ENCODE measurements around the gene PLEKHO2. TPM values are rescaled to one million over a fixed set of nuclear protein-coding genes. Genes with fewer than 3 reads are reported as not detected.

PLEKHO2 gene
- total RNA-seq, 3 donors from 2014 or later: 9.3 to 14.2 (median 13.0) TPM

DNA sequence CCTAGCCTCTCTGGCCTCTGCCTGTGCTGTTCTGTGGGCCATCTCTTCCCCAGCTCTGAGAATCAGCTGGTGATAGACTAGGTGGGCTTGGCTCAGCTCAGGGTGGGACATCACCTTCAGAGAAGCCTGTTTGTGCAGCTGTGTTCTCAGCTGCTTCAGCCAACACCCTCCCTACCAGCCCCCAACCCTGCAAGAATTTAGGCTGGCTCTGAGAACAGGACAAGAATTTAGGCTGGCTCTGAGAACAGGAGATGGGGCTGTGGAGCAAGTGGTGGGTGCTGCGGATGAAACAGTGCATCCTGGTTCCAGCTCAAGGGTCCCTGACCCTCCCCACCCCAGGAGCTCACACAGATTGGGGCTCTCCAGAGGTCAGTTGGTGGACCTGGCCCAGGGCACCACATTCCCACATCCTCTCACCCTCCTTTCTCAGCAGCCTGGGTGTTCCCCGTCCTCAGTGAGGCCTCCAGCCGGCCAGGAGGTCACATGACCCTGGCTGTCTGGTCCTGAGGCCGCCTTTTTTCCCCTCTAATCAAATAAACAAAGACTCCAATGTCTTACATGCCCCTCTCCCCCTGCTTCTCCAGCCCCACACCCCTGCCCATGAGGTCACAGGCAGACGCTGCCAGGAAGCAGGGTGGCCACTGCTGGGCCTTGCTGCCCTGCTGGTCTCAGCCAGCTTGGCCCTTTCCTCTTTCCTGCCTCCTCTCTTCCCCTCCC lies 14.9 kb downstream of the PLEKHO2 start:
- H3K4me1 Mint-ChIP-seq (ENCODE audit: low read depth): peaks cover 54% of the 10 kb centered on the region
- no peak for DNase-seq
- no peak overlapping the region for H3K4me3 Mint-ChIP-seq
- ATAC-seq: no peak
- H3K27me3 Mint-ChIP-seq (ENCODE audit: low read depth): no peaks in the 10 kb centered on the region
- no peaks in the 10 kb centered on the region for H3K9me3 Mint-ChIP-seq
- peaks cover 10% of the 10 kb centered on the region for H3K36me3 Mint-ChIP-seq (ENCODE audit: insufficient read depth)

DNA sequence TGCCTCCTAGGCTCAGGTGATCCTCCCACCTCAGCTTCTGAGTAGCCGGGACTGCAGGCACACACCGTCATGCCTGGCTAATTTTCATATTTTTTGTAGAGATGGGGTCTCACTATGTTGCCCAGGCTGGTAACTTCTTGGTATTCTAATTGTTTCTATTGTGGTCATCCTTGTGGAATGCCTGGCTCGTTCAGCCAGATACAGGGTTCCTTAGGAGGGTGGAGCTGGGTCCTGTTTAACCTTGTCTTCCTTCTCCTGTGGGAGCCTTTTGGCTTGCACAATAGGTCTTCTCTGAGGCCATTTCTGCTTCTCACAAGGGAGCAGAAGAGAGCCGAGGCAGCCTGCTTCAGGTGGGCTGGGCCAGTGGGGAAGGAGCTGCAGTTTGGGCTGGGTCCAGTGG lies 15.7 kb downstream of the PLEKHO2 start:
- peaks cover 48% of the 10 kb centered on the region for H3K4me1 Mint-ChIP-seq (ENCODE audit: low read depth)
- ATAC-seq (no peak), DNase-seq (no peak)
- peaks cover 10% of the 10 kb centered on the region for H3K36me3 Mint-ChIP-seq (ENCODE audit: insufficient read depth)
- H3K27me3 Mint-ChIP-seq (ENCODE audit: low read depth): no peaks in the 10 kb centered on the region
- H3K9me3 Mint-ChIP-seq: no peaks in the 10 kb centered on the region
- H3K4me3 Mint-ChIP-seq: no peak overlapping the region

DNA sequence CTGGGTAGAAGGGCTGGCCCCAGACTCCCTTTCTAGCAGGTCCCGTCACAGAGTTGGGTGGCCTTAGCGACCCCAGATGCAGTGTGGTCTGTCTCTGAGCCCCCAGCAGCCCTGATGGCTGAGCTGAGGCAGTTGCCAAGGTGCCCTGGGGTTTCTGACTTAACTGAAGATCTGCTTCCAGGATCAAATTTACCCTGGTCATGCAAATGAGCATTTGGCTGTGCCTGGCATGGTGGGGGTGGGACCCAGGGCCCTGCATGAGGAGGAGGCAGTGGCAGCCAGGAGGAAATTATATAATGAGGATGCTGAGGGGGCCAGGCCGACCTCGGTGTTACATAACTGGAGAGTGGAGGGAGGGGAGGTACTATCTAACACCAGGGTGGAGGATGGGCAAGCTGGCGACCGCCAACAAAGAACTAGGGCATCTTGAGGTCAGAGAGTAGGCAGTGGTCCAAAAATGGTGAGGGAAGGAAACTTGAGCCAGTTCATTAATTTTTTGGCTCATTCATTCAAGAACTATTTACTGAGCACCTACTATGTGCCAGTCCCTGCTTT lies 16.4 kb downstream of the PLEKHO2 start:
- no peaks in the 10 kb centered on the region for H3K27me3 Mint-ChIP-seq (ENCODE audit: low read depth)
- peaks cover 48% of the 10 kb centered on the region for H3K4me1 Mint-ChIP-seq (ENCODE audit: low read depth)
- DNase-seq: no peak
- no peak for ATAC-seq
- no peaks in the 10 kb centered on the region for H3K9me3 Mint-ChIP-seq
- peaks cover 10% of the 10 kb centered on the region for H3K36me3 Mint-ChIP-seq (ENCODE audit: insufficient read depth)
- no peak overlapping the region for H3K4me3 Mint-ChIP-seq

DNA sequence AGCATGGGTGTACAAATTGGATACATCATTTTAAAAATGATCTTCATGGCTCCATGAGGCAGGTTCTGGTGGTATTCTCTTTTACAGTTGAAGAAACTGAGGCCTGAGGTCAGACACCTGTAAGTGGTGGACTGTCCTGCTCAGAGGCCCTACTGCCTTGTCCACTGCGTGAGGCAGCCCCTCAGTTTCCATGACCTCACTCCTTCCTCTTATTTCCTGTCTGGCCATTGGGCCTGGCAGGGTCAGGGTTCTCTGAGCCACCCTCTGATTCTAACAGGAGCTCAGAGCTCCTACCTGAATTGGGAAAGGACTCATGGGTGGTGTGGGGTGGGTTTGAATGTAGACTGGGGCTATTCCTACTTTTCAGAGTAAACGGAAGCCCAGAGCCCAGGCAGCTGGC lies 17.5 kb downstream of the PLEKHO2 start:
- no peak for ATAC-seq
- Mint-ChIP-seq H3K36me3 (ENCODE audit: insufficient read depth) (peaks cover 14% of the 10 kb centered on the region), H3K9me3 (no peaks in the 10 kb centered on the region), H3K4me1 (ENCODE audit: low read depth) (peaks cover 41% of the 10 kb centered on the region), H3K4me3 (no peak overlapping the region), H3K27me3 (ENCODE audit: low read depth) (no peaks in the 10 kb centered on the region)
- DNase-seq: no peak

DNA sequence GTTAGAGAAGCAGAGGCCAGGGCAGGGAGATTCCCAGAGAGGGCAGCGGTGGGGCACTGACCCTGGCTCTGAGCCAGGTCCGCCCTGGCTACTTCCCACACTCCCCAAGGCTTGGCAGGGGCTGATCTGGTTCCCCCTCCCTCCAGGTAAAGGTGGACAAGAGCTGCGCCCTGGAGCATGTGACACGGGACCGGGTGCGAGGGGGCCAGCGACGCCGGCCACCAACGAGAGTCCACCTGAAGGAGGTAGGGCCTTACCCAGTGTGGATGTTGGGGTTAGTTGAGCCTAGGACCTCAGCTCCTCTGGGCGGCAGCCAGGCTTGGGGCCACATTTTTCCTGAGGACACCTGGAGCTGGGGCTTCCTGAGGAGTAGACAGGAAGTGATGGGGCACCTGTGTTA lies 19.6 kb downstream of the PLEKHO2 start:
- Mint-ChIP-seq H3K4me3 (no peak overlapping the region), H3K36me3 (ENCODE audit: insufficient read depth) (peaks cover 15% of the 10 kb centered on the region), H3K27me3 (ENCODE audit: low read depth) (no peaks in the 10 kb centered on the region), H3K9me3 (no peaks in the 10 kb centered on the region), H3K4me1 (ENCODE audit: low read depth) (peaks cover 24% of the 10 kb centered on the region)
- ATAC-seq (no peak), DNase-seq (no peak)

DNA sequence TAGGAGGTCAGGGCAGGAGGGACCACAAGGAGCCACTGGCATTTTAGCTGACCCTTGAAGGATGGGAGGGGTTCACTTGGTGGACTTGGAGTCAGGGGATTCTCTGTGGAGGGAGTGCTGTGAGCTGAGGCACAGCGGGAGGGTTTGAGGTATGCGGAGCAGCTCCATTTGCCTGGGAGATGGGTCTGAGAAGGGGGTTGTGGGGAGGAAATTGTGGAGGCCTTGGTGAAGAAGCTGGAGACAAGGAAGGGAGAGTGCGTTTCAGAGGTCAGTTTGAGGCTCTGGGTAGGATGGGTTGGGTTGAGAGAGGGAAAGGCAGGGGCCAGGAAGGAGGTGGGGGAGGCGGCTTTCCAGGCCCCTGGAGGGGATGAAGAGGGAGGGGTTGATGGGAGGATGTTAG lies 20.2 kb downstream of the PLEKHO2 start:
- Mint-ChIP-seq H3K9me3 (no peaks in the 10 kb centered on the region), H3K36me3 (ENCODE audit: insufficient read depth) (peaks cover 15% of the 10 kb centered on the region), H3K4me1 (ENCODE audit: low read depth) (peaks cover 18% of the 10 kb centered on the region), H3K27me3 (ENCODE audit: low read depth) (no peaks in the 10 kb centered on the region), H3K4me3 (no peak overlapping the region)
- ATAC-seq (no peak), DNase-seq (no peak)

DNA sequence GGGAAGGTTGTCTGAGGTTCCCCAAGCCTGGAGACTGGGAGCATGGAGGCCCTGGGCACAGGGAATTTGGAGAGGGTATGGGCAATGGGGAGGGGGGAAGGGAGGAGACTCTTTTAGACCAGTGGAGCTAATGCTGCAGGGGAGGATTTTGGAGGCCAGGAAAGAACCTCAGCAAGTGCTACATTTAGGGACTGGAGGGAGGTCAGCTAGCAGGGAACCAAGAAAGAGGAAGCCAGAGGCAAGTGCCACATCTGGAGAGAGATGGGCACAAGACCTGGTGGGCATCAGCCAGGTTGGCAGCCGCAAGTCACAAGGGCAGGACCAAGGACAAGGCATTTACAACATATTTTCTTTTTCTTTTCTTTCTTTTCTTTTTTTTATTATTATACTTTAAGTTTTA lies 20.7 kb downstream of the PLEKHO2 start:
- Mint-ChIP-seq H3K36me3 (ENCODE audit: insufficient read depth) (peaks cover 15% of the 10 kb centered on the region), H3K27me3 (ENCODE audit: low read depth) (no peaks in the 10 kb centered on the region), H3K4me1 (ENCODE audit: low read depth) (peaks cover 13% of the 10 kb centered on the region), H3K9me3 (no peaks in the 10 kb centered on the region), H3K4me3 (no peak overlapping the region)
- DNase-seq (no peak), ATAC-seq (no peak)

DNA sequence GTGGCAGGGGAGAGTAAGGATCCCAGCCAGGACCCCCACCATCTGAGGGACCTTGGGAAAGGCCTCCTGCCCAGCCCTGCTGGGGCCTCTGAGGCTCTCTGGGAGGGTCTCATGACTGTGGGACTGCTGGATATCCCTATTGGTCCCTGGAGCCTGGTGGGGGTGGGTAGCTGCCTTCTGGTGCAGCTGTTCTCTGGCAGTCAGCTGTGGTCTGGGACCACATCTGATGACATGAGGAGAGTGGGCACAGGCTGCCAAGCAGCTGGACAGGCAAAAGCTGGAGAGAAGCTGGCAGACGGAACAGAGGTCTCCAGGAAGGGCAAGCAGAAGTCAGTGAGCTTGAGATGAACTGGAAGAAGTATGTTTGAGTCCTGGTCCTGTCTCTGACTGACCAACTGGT lies 22.4 kb downstream of the PLEKHO2 start:
- H3K4me1 Mint-ChIP-seq (ENCODE audit: low read depth): no peaks in the 10 kb centered on the region
- DNase-seq (no peak), ATAC-seq (no peak)
- no peak overlapping the region for H3K4me3 Mint-ChIP-seq
- no peaks in the 10 kb centered on the region for H3K9me3 Mint-ChIP-seq
- peaks cover 12% of the 10 kb centered on the region for H3K36me3 Mint-ChIP-seq (ENCODE audit: insufficient read depth)
- H3K27me3 Mint-ChIP-seq (ENCODE audit: low read depth): no peaks in the 10 kb centered on the region

DNA sequence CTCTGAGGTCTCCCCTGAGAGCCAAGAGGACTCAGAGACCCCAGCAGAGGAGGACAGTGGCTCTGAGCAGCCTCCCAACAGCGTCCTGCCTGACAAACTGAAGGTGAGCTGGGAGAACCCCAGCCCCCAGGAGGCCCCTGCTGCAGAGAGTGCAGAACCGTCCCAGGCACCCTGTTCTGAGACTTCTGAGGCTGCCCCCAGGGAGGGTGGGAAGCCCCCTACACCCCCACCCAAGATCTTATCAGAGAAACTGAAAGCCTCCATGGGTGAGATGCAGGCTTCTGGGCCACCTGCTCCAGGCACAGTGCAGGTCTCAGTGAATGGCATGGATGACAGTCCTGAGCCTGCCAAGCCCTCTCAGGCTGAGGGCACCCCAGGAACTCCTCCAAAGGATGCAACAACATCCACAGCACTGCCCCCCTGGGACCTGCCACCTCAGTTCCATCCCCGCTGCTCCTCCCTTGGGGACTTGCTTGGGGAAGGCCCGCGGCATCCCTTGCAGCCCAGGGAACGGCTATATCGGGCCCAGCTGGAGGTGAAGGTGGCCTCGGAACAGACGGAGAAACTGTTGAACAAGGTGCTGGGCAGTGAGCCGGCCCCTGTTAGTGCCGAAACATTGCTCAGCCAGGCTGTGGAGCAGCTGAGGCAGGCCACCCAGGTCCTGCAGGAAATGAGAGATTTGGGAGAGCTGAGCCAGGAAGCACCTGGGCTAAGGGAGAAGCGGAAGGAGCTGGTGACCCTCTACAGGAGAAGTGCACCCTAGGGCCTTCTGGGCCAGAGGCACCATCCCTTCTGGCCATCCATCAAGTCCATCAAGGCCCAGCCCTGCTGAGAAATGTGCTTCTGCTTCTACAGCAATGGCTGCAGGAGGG lies 23.6 kb downstream of the PLEKHO2 start:
- H3K4me3 Mint-ChIP-seq: no peak overlapping the region
- H3K4me1 Mint-ChIP-seq (ENCODE audit: low read depth): no peaks in the 10 kb centered on the region
- no peak for DNase-seq
- H3K27me3 Mint-ChIP-seq (ENCODE audit: low read depth): no peaks in the 10 kb centered on the region
- no peak for ATAC-seq
- H3K9me3 Mint-ChIP-seq: no peaks in the 10 kb centered on the region
- peaks cover 17% of the 10 kb centered on the region for H3K36me3 Mint-ChIP-seq (ENCODE audit: insufficient read depth)

DNA sequence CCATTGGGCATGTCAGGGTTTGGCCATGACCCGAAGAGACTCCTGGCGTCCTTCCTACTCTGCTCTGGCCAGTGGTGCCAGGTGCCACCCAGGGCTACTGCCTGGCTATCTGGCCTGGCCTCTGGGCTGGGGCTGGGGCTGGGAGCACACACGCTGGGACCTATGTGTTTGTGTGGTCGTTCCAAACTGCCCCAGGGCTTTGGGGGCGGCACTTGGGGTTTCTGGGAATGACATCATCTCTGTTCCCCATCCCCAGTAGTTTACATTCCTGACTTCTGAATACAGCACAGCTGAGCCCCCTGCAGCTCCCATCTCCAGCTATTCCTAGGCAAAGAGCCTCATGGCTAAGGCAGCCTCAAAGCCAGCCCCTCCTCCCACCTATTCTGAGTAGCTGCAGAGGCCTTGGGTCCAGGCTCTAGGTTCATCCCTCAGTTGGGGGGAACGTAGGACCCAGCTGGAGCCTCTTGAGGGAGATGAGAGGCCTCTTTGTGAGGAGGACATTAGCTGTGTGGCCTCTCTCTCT lies 24.3 kb downstream of the PLEKHO2 start:
- Mint-ChIP-seq H3K9me3 (no peaks in the 10 kb centered on the region), H3K36me3 (ENCODE audit: insufficient read depth) (peaks cover 15% of the 10 kb centered on the region)
- no peak for DNase-seq

DNA sequence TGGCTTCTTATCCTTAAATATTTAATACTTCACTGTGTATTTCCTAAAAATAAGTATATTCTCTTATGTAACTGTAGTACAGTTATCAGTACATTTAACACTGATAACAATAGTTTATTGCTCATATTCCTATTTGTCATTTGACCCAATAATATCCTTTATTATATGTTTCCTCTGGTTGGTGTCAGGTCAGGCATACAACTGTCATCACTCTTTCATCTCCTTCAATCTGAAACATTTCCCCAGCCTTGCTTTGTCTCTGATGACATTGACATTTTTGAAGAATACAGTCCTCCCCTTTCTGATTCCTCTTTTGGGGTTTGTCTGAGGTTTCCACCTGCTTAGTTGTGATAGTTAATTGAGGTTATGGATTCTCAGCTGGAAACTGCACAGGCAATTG lies 27.8 kb downstream of the PLEKHO2 start:
- H3K9me3 Mint-ChIP-seq: no peaks in the 10 kb centered on the region
- H3K27me3 Mint-ChIP-seq (ENCODE audit: low read depth): no peaks in the 10 kb centered on the region
- peaks cover 7% of the 10 kb centered on the region for H3K4me1 Mint-ChIP-seq (ENCODE audit: low read depth)
- ATAC-seq: no peak
- H3K4me3 Mint-ChIP-seq: no peak overlapping the region
- peaks cover 6% of the 10 kb centered on the region for H3K36me3 Mint-ChIP-seq (ENCODE audit: insufficient read depth)
- no peak for DNase-seq

More for the DNA sequence above, 24.3 kb downstream of the PLEKHO2 start:
- Mint-ChIP-seq H3K27me3 (ENCODE audit: low read depth) (no peaks in the 10 kb centered on the region), H3K4me3 (no peak overlapping the region), H3K4me1 (ENCODE audit: low read depth) (no peaks in the 10 kb centered on the region)
- no peak for ATAC-seq

DNA sequence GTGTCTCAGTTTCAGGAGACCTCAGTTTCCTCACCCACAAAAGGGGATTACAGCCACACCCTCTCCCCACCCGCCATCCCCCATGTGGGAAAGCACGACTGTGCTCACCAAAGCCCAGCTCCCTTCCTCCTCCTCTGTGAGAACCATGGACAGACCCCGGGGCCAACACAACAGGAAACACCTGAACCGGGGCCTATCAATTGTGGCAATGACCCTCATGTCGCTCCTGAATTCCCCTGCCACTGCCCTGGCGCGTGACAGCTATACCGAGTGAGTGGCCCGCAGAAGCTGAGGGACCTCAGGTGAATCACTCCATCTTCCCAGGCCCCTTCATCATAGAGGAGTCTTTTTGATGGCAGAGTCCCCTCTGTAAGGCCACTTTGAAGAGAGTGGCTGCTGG lies 28.6 kb downstream of the PLEKHO2 start:
- H3K27me3 Mint-ChIP-seq (ENCODE audit: low read depth): no peaks in the 10 kb centered on the region
- DNase-seq (no peak), ATAC-seq (no peak)
- H3K4me3 Mint-ChIP-seq: no peak overlapping the region
- H3K36me3 Mint-ChIP-seq (ENCODE audit: insufficient read depth): peaks cover 5% of the 10 kb centered on the region
- H3K4me1 Mint-ChIP-seq (ENCODE audit: low read depth): peaks cover 7% of the 10 kb centered on the region
- H3K9me3 Mint-ChIP-seq: no peaks in the 10 kb centered on the region

DNA sequence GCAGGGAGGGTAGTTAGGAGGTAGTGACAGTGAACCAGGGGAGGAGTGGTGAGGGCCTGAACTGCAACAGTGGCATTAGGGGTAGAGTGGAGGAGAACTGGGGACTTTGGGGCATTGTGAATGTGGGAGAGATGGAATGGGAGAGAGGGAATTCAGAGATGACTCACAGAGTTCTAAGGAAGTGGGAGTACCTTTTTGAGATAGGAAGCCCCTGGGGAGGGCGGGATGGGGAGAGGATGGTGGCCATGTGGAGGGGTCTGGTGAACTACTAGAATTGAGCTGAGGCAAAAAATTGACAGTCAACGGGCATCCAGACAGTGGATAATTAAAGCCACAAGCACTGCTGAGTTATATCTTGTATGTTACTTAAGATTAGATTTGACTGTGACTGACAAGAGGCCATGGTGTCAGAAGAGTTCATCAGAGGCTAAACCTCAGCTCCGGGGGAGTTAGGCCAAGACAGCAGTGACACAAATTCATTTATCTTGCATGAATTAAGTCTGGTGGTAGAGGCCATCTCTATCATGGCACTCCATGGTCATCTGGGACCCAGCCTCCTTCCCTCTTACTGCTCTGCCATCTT lies 34.0 kb downstream of the PLEKHO2 start:
- Mint-ChIP-seq H3K4me3 (no peak overlapping the region), H3K27me3 (ENCODE audit: low read depth) (no peaks in the 10 kb centered on the region), H3K36me3 (ENCODE audit: insufficient read depth) (no peaks in the 10 kb centered on the region), H3K9me3 (no peaks in the 10 kb centered on the region), H3K4me1 (ENCODE audit: low read depth) (peaks cover 16% of the 10 kb centered on the region)
- no peak for ATAC-seq
- no peak for DNase-seq

DNA sequence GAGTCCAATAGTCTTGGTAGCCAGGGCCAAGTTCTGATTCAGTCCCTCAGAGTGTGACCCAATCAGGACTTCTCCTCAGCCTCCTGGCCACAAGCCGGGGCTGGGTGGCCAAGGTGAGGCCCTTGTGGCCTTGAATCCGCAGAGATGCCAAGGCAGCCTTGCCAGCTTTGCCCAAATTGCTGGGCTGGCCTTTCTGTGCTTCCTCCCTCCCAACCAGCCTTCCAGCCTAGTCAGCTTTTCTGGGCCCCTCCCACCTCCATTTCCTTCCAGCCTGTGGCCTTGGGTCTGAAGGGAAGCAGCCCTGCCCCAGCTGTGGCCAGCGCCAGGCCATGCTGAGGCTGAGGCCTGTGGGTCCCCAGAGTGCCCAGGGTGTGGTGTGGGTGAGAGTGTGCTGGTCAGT lies 35.7 kb downstream of the PLEKHO2 start:
- Mint-ChIP-seq H3K9me3 (no peaks in the 10 kb centered on the region), H3K36me3 (ENCODE audit: insufficient read depth) (no peaks in the 10 kb centered on the region), H3K4me3 (no peak overlapping the region), H3K4me1 (ENCODE audit: low read depth) (peaks cover 26% of the 10 kb centered on the region), H3K27me3 (ENCODE audit: low read depth) (no peaks in the 10 kb centered on the region)
- DNase-seq (no peak), ATAC-seq (no peak)

Data from activated T-cell treated with anti-CD3 and anti-CD28 coated beads, Interleukin-2, amount 50 U/mL, for 4 hours (primary cell).